Stimulated activated naive CD8-positive, alpha-beta T cell treated with anti-CD3 and anti-CD28 coated beads, Interleukin-15, Interleukin-2, amounts not matched to agents 100 ng/mL and 50 ng/mL, for 24 hours (primary cell): Measurements from ENCODE around the gene MRPL43.

ENCODE experiments used
- H3K27ac Mint-ChIP-seq: one replicate; pipeline ENCODE4 v1.8.0; 2021; ENCODE audit warnings: mild to moderate bottlenecking, mixed read lengths
- H3K27me3 Mint-ChIP-seq: one replicate; pipeline ENCODE4 v1.8.0; 2021; ENCODE audit warnings: mixed read lengths
- H3K36me3 Mint-ChIP-seq: one replicate; pipeline ENCODE4 v1.8.0; 2021; ENCODE audit warnings: low read depth, mixed read lengths
- H3K4me1 Mint-ChIP-seq: one replicate; pipeline ENCODE4 v1.8.0; 2021; ENCODE audit warnings: low read depth, mixed read lengths
- H3K4me3 Mint-ChIP-seq: one replicate; pipeline ENCODE4 v1.8.0; 2021; ENCODE audit warnings: mild to moderate bottlenecking, mixed read lengths
- H3K9me3 Mint-ChIP-seq: one replicate; pipeline ENCODE4 v1.8.0; 2021; ENCODE audit warnings: mixed read lengths

The MRPL43 gene

GRCh38 chr10:100972115-100972903 lies 15.0 kb downstream of the MRPL43 start:
- Mint-ChIP-seq H3K9me3 (no peaks in the 10 kb centered on the region), H3K36me3 (no peaks in the 10 kb centered on the region), H3K27me3 (peaks cover 4% of the 10 kb centered on the region), H3K4me3 (no peak overlapping the region), H3K27ac (no peak overlapping the region), H3K4me1 (peaks cover 29% of the 10 kb centered on the region)

GRCh38 chr10:100970914-100971811 lies 16.1 kb downstream of the MRPL43 start:
- no peak overlapping the region for H3K27ac Mint-ChIP-seq
- peak overlapping the region; percentile 28 for H3K4me3 Mint-ChIP-seq
- H3K27me3 Mint-ChIP-seq = peaks cover 4% of the 10 kb centered on the region
- H3K9me3 Mint-ChIP-seq = no peaks in the 10 kb centered on the region
- peaks cover 29% of the 10 kb centered on the region for H3K4me1 Mint-ChIP-seq
- H3K36me3 Mint-ChIP-seq = no peaks in the 10 kb centered on the region

- peaks cover 29% of the 10 kb centered on the region for H3K4me1 Mint-ChIP-seq
- peaks cover 4% of the 10 kb centered on the region for H3K27me3 Mint-ChIP-seq
- no peaks in the 10 kb centered on the region for H3K9me3 Mint-ChIP-seq
- no peak overlapping the region for H3K27ac Mint-ChIP-seq
- peak overlapping the region; percentile 30 for H3K4me3 Mint-ChIP-seq
- H3K36me3 Mint-ChIP-seq = no peaks in the 10 kb centered on the region
These were observed 17.0 kb downstream of the MRPL43 start for GRCh38 chr10:100970076-100970913.

- Mint-ChIP-seq H3K4me3 (peak within 1 kb of the TSS; percentile 47), H3K4me1 (peaks cover 29% of the 10 kb centered on the region), H3K27me3 (peaks cover 4% of the 10 kb centered on the region), H3K9me3 (no peaks in the 10 kb centered on the region), H3K36me3 (no peaks in the 10 kb centered on the region), H3K27ac (no peak within 1 kb of the TSS)
These were observed 17.9 kb downstream of the MRPL43 start, which contains the start of gene SEMA4G for GRCh38 chr10:100969187-100970075. SEMA4G (plus strand) TSS chr10:100969504; CDS start chr10:100972913, 3,409 bp downstream.

- peaks cover 4% of the 10 kb centered on the region for H3K27me3 Mint-ChIP-seq
- no peaks in the 10 kb centered on the region for H3K9me3 Mint-ChIP-seq
- H3K4me3 Mint-ChIP-seq = peak overlapping the region; percentile 47
- peaks cover 29% of the 10 kb centered on the region for H3K4me1 Mint-ChIP-seq
- no peak overlapping the region for H3K27ac Mint-ChIP-seq
- no peaks in the 10 kb centered on the region for H3K36me3 Mint-ChIP-seq
These were observed 18.5 kb downstream of the MRPL43 start for GRCh38 chr10:100968863-100969186.

GRCh38 chr10:100968062-100968736 lies 19.1 kb downstream of the MRPL43 start:
- Mint-ChIP-seq H3K27ac (no peak overlapping the region), H3K36me3 (no peaks in the 10 kb centered on the region), H3K4me1 (peaks cover 29% of the 10 kb centered on the region), H3K4me3 (peak overlapping the region; percentile 47), H3K27me3 (peaks cover 4% of the 10 kb centered on the region), H3K9me3 (no peaks in the 10 kb centered on the region)

- peaks cover 4% of the 10 kb centered on the region for H3K27me3 Mint-ChIP-seq
- no peaks in the 10 kb centered on the region for H3K9me3 Mint-ChIP-seq
- H3K4me3 Mint-ChIP-seq = no peak overlapping the region
- H3K27ac Mint-ChIP-seq = no peak overlapping the region
- peaks cover 24% of the 10 kb centered on the region for H3K4me1 Mint-ChIP-seq
- peaks cover 9% of the 10 kb centered on the region for H3K36me3 Mint-ChIP-seq
These were observed 20.0 kb downstream of the MRPL43 start for GRCh38 chr10:100967332-100967731.

GRCh38 chr10:100966887-100967286 lies 20.4 kb downstream of the MRPL43 start:
- Mint-ChIP-seq H3K9me3 (no peaks in the 10 kb centered on the region), H3K27ac (no peak overlapping the region), H3K4me3 (no peak overlapping the region), H3K27me3 (peaks cover 4% of the 10 kb centered on the region), H3K4me1 (peaks cover 21% of the 10 kb centered on the region), H3K36me3 (peaks cover 13% of the 10 kb centered on the region)

GRCh38 chr10:100965820-100966219 lies 21.5 kb downstream of the MRPL43 start:
- H3K4me1 Mint-ChIP-seq = peaks cover 17% of the 10 kb centered on the region
- no peak overlapping the region for H3K27ac Mint-ChIP-seq
- H3K27me3 Mint-ChIP-seq = peaks cover 4% of the 10 kb centered on the region
- H3K4me3 Mint-ChIP-seq = no peak overlapping the region
- peaks cover 15% of the 10 kb centered on the region for H3K36me3 Mint-ChIP-seq
- no peaks in the 10 kb centered on the region for H3K9me3 Mint-ChIP-seq

- Mint-ChIP-seq H3K9me3 (no peaks in the 10 kb centered on the region), H3K36me3 (peaks cover 30% of the 10 kb centered on the region), H3K27me3 (peaks cover 4% of the 10 kb centered on the region), H3K27ac (no peak overlapping the region), H3K4me1 (peaks cover 7% of the 10 kb centered on the region), H3K4me3 (no peak overlapping the region)
These were observed 23.5 kb downstream of the MRPL43 start for GRCh38 chr10:100963826-100964225.

- H3K9me3 Mint-ChIP-seq = no peaks in the 10 kb centered on the region
These were observed 24.8 kb downstream of the MRPL43 start for GRCh38 chr10:100962351-100963080.

GRCh38 chr10:100960251-100960650 lies 27.0 kb downstream of the MRPL43 start:
- Mint-ChIP-seq H3K27ac (no peak overlapping the region), H3K4me3 (no peak overlapping the region), H3K4me1 (no peaks in the 10 kb centered on the region), H3K36me3 (peaks cover 50% of the 10 kb centered on the region), H3K9me3 (no peaks in the 10 kb centered on the region), H3K27me3 (no peaks in the 10 kb centered on the region)

More at GRCh38 chr10:100962351-100963080, 24.8 kb downstream of the MRPL43 start:
- Mint-ChIP-seq H3K27ac (no peak overlapping the region), H3K27me3 (no peaks in the 10 kb centered on the region), H3K4me3 (no peak overlapping the region), H3K36me3 (peaks cover 36% of the 10 kb centered on the region), H3K4me1 (no peaks in the 10 kb centered on the region)

- Mint-ChIP-seq H3K27ac (peak overlapping the region; percentile 26), H3K4me3 (no peak overlapping the region), H3K9me3 (no peaks in the 10 kb centered on the region), H3K36me3 (peaks cover 53% of the 10 kb centered on the region), H3K4me1 (peaks cover 14% of the 10 kb centered on the region), H3K27me3 (no peaks in the 10 kb centered on the region)
These were observed 38.4 kb downstream of the MRPL43 start for GRCh38 chr10:100948916-100949315.
